Esophagus squamous epithelium (tissue), 5 donors: ENCODE measurements around the gene RAB9A. TPM values are rescaled to one million over a fixed set of nuclear protein-coding genes. Genes with fewer than 3 reads are reported as not detected.

Experiments used
- DNase-seq: peaks from one replicate; lab custom pipeline; 2025; lab: John Stamatoyannopoulos, UW
- H3K27ac ChIP-seq, 4 donors: fragments of 200-600 bp; sonication (generic); one replicate each; pipeline ENCODE4 v1.5.1; 2016 to 2019; ENCODE audit warnings: mild to moderate bottlenecking in 1 of 4
- H3K27me3 ChIP-seq, 4 donors: fragments of 200-600 bp; sonication (generic); 1 replicate in 3 of 4; 2 replicates in 1 of 4; pipeline versions ENCODE4 v1.5.1 to v1.6.0; 2017 to 2021; ENCODE audit warnings: antibody characterized with exemption in 1 of 4
- H3K36me3 ChIP-seq, 3 donors: fragments of 200-600 bp; sonication (generic); one replicate each; pipeline ENCODE4 v1.5.1; 2016 to 2019
- H3K4me1 ChIP-seq, 3 donors: fragments of 200-600 bp; sonication (generic); one replicate each; pipeline ENCODE4 v1.5.1; 2017 to 2019
- H3K4me3 ChIP-seq, 4 donors: fragments of 200-600 bp; sonication (generic); 1 replicate in 3 of 4; 2 replicates in 1 of 4; pipeline ENCODE4 v1.5.1; 2016 to 2019; ENCODE audit warnings: mild to moderate bottlenecking in 2 of 4, moderate library complexity in 1 of 4
- H3K9me3 ChIP-seq, 3 donors: fragments of 200-600 bp; sonication (generic); one replicate each; pipeline ENCODE4 v1.5.1; 2016 to 2019
- CTCF ChIP-seq, 6 experiments: fragments of 450-650 bp in 4 of 6; fragments of 200-600 bp in 2 of 6; sonication (generic) in 2 of 6; IDR thresholded peaks; one replicate each; pipeline ENCODE4 v1.5.1; 2016 to 2019; ENCODE audit warnings: antibody characterized with exemption in 6 of 6, mild to moderate bottlenecking in 4 of 6, moderate library complexity in 4 of 6
- POLR2A ChIP-seq, 4 donors: fragments of 450-650 bp; IDR thresholded peaks; one replicate each; pipeline ENCODE4 v1.6.1; 2017; ENCODE audit warnings: antibody characterized with exemption in 4 of 4, mild to moderate bottlenecking in 4 of 4, moderate library complexity in 3 of 4
- WGBS, 2 donors: methylation state at CpG; one replicate each; pipeline ENCODE4 v1.1.5; 2018; 5-methylcytosine and 5-hydroxymethylcytosine counted together
- intact Hi-C: fragments of 100-400 bp; cut with DNase I; formaldehyde crosslinking; loops from one replicate; pipeline ENCODE4 v1.15.0; 2022
- total RNA-seq, 4 donors: library from RNA; depleted of rRNA; stranded (reverse); fragments of >200 nt; gene quantifications; one replicate each; pipeline ENCODE4 v1.1.0, GENCODE V29; 2016
- donor health status: DM: yes; HTN: yes; CAD: no.

The RAB9A gene
- total RNA-seq, 4 donors from 2014 or later = 24.4 to 28.6 (median 25.8) TPM

GRCh38 chrX:13711141-13711540 is 22.2 kb downstream of the RAB9A start:
- Histone ChIP-seq H3K9me3 (no peaks in the 10 kb centered on the region), H3K4me1 (no peaks in the 10 kb centered on the region), H3K36me3 (peaks cover 0 to 68% (median 0%) of the 10 kb centered on the region in 3 donors), H3K27ac (no peak overlapping the region), H3K27me3 (no peaks in the 10 kb centered on the region), H3K4me3 (no peak overlapping the region)
- intact Hi-C loops = no loop called here
- TF ChIP-seq POLR2A (IDR thresholded peaks at IDR 0.05) = no peak
- no peak for TF ChIP-seq CTCF (IDR thresholded peaks at IDR 0.05)
- 82 to 84% methylated on average over 4 of the region's 4 CpGs for WGBS, 2 donors
- DNase-seq = no peak

GRCh38 chrX:13716455-13716854 is 27.5 kb downstream of the RAB9A start:
- no peak for TF ChIP-seq CTCF (IDR thresholded peaks at IDR 0.05)
- no peak for TF ChIP-seq POLR2A (IDR thresholded peaks at IDR 0.05)
- no peak for DNase-seq
- Histone ChIP-seq H3K36me3 (peaks cover 0 to 70% (median 0%) of the 10 kb centered on the region in 3 donors), H3K4me1 (peaks cover 0 to 22% (median 0%) of the 10 kb centered on the region in 3 donors), H3K27ac (no peak overlapping the region), H3K9me3 (no peaks in the 10 kb centered on the region), H3K4me3 (no peak overlapping the region), H3K27me3 (peaks cover 0 to 3% (median 0%) of the 10 kb centered on the region in 4 donors)
- intact Hi-C loops = no loop called here
- WGBS, 2 donors = 78 to 85% methylated on average over 8 to 9 of the region's 9 CpGs

- Histone ChIP-seq H3K36me3 (peaks cover 0 to 65% (median 0%) of the 10 kb centered on the region in 3 donors), H3K4me1 (peaks cover 0 to 26% (median 1%) of the 10 kb centered on the region in 3 donors), H3K9me3 (no peaks in the 10 kb centered on the region), H3K4me3 (no peak overlapping the region), H3K27ac (peak overlapping the region in 2 of 4 donors; percentile 16 to 44), H3K27me3 (peaks cover 0 to 3% (median 0%) of the 10 kb centered on the region in 4 donors)
- WGBS, 2 donors = 82 to 83% methylated on average over 4 to 6 of the region's 6 CpGs
- intact Hi-C loops = no loop called here
- no peak for DNase-seq
- TF ChIP-seq POLR2A (IDR thresholded peaks at IDR 0.05) (no peak), CTCF (IDR thresholded peaks at IDR 0.05) (no peak)
Observed at GRCh38 chrX:13716905-13717304, 28.0 kb downstream of the RAB9A start.

- intact Hi-C loops = no loop called here
- peak overlapping the region in 3 of 4 donors; percentile 0 to 44 (median 16) for H3K27ac ChIP-seq
- WGBS, 2 donors = 38 to 74% methylated on average over 1 to 6 of the region's 7 CpGs
- DNase-seq = no peak
- H3K4me1 ChIP-seq = peaks cover 0 to 33% (median 7%) of the 10 kb centered on the region in 3 donors
- H3K4me3 ChIP-seq = no peak overlapping the region
- H3K9me3 ChIP-seq = no peaks in the 10 kb centered on the region
- H3K36me3 ChIP-seq = peaks cover 0 to 57% (median 0%) of the 10 kb centered on the region in 3 donors
- peaks cover 0 to 3% (median 0%) of the 10 kb centered on the region in 4 donors for H3K27me3 ChIP-seq
- no peak for TF ChIP-seq POLR2A (IDR thresholded peaks at IDR 0.05)
Observed at GRCh38 chrX:13717700-13718472, 29.0 kb downstream of the RAB9A start.

- Histone ChIP-seq H3K27me3 (peaks cover 0 to 3% (median 0%) of the 10 kb centered on the region in 4 donors), H3K4me1 (peaks cover 0 to 34% (median 7%) of the 10 kb centered on the region in 3 donors), H3K36me3 (peaks cover 0 to 48% (median 0%) of the 10 kb centered on the region in 3 donors), H3K9me3 (no peaks in the 10 kb centered on the region), H3K27ac (peak overlapping the region in 2 of 4 donors; percentile 17 to 21), H3K4me3 (no peak overlapping the region)
- intact Hi-C loops = no loop called here
- 83 to 90% methylated on average over 1 to 2 of the region's 3 CpGs for WGBS, 2 donors
- TF ChIP-seq POLR2A (IDR thresholded peaks at IDR 0.05) (no peak), CTCF (IDR thresholded peaks at IDR 0.05) (no peak)
- DNase-seq = no peak
Observed at GRCh38 chrX:13719192-13719856, 30.4 kb downstream of the RAB9A start.
